ENCODE results near the gene VPS54. TPM values are rescaled to one million over a fixed set of nuclear protein-coding genes. Genes with fewer than 3 reads are reported as not detected.
"Not testable (repeated sequence)": the region's sequence is repeated elsewhere in the genome, so short reads cannot be mapped to it uniquely, and the experiment has no call there.

Gene VPS54
- total RNA-seq, 6 donors from 2014 or later, result 10.3 to 43.7 (median 21.7) TPM

DNA sequence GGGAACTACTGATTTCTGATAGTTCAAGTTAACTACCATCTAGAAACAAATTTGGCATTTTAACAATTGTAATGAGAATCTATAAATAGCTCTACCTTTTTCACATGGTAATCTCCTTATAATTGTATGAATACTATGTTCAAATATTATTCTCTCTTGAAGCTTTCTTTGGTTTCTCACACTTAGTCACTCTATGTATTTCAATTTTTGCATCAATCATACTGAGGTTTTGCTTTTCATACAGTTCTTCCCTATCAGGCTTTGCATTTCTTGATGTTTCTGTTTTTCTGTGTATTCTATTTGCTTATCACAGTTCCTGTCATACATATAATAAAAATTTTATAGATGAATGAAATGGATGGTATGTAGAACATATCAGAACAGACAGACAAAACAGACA, 16.0 kb downstream of the VPS54 start:
- TF ChIP-seq EP300 (IDR thresholded peaks at IDR 0.05) (no peak), POLR2A (IDR thresholded peaks at IDR 0.05) (no peak), POLR2AphosphoS5 (IDR thresholded peaks at IDR 0.05) (no peak), CTCF (IDR thresholded peaks at IDR 0.05) (no peak)
- no peak for DNase-seq
- ATAC-seq (ENCODE audit: low FRiP score in 2 of 2), result no peak
- Histone ChIP-seq H3K4me3 (no peak overlapping the region), H3K27ac (no peak overlapping the region), H3K27me3 (no peaks in the 10 kb centered on the region), H3K36me3 (no peaks in the 10 kb centered on the region), H3K4me1 (peaks cover 0 to 9% (median 3%) of the 10 kb centered on the region in 4 donors), H3K9me3 (no peaks in the 10 kb centered on the region)

- H3K36me3 ChIP-seq, result no peaks in the 10 kb centered on the region
- DNase-seq (no peak), ATAC-seq (ENCODE audit: low FRiP score in 2 of 2) (no peak)
- no peaks in the 10 kb centered on the region for H3K9me3 ChIP-seq
- WGBS, 2 donors, result 93 to 98% methylated on average over 3 to 5 of the region's 5 CpGs
- no peak overlapping the region for H3K4me3 ChIP-seq
- H3K27ac ChIP-seq, result no peak overlapping the region
- no peaks in the 10 kb centered on the region for H3K27me3 ChIP-seq
- H3K4me1 ChIP-seq, result peaks cover 0 to 9% (median 0%) of the 10 kb centered on the region in 4 donors
- TF ChIP-seq CTCF (IDR thresholded peaks at IDR 0.05) (no peak), EP300 (IDR thresholded peaks at IDR 0.05) (no peak), POLR2A (IDR thresholded peaks at IDR 0.05) (no peak), POLR2AphosphoS5 (IDR thresholded peaks at IDR 0.05) (no peak)
These were observed 17.7 kb downstream of the VPS54 start for GRCh38 chr2:64001382-64002101.

GRCh38 chr2:64000630-64001381, 18.4 kb downstream of the VPS54 start:
- ATAC-seq (ENCODE audit: low FRiP score in 2 of 2) (no peak), DNase-seq (no peak)
- H3K4me3 ChIP-seq, result no peak overlapping the region
- TF ChIP-seq POLR2A (IDR thresholded peaks at IDR 0.05) (no peak), CTCF (IDR thresholded peaks at IDR 0.05) (no peak), EP300 (IDR thresholded peaks at IDR 0.05) (no peak), POLR2AphosphoS5 (IDR thresholded peaks at IDR 0.05) (no peak)
- H3K27ac ChIP-seq, result no peak overlapping the region
- H3K4me1 ChIP-seq, result peaks cover 0 to 9% (median 0%) of the 10 kb centered on the region in 4 donors
- WGBS, 2 donors, result 96 to 100% methylated on average over 4 to 5 of the region's 5 CpGs
- no peaks in the 10 kb centered on the region for H3K27me3 ChIP-seq
- no peaks in the 10 kb centered on the region for H3K9me3 ChIP-seq
- H3K36me3 ChIP-seq, result no peaks in the 10 kb centered on the region

- Histone ChIP-seq H3K4me3 (no peak overlapping the region), H3K36me3 (no peaks in the 10 kb centered on the region), H3K9me3 (no peaks in the 10 kb centered on the region), H3K4me1 (peaks cover 0 to 9% (median 1%) of the 10 kb centered on the region in 4 donors), H3K27me3 (no peaks in the 10 kb centered on the region), H3K27ac (no peak overlapping the region)
- 84 to 95% methylated on average over 2 of the region's 2 CpGs for WGBS, 2 donors
- TF ChIP-seq POLR2AphosphoS5 (IDR thresholded peaks at IDR 0.05) (no peak), EP300 (IDR thresholded peaks at IDR 0.05) (no peak), CTCF (IDR thresholded peaks at IDR 0.05) (no peak), POLR2A (IDR thresholded peaks at IDR 0.05) (no peak)
- DNase-seq (no peak), ATAC-seq (ENCODE audit: low FRiP score in 2 of 2) (no peak)
These were observed 20.2 kb downstream of the VPS54 start for GRCh38 chr2:63999049-63999448.

DNA sequence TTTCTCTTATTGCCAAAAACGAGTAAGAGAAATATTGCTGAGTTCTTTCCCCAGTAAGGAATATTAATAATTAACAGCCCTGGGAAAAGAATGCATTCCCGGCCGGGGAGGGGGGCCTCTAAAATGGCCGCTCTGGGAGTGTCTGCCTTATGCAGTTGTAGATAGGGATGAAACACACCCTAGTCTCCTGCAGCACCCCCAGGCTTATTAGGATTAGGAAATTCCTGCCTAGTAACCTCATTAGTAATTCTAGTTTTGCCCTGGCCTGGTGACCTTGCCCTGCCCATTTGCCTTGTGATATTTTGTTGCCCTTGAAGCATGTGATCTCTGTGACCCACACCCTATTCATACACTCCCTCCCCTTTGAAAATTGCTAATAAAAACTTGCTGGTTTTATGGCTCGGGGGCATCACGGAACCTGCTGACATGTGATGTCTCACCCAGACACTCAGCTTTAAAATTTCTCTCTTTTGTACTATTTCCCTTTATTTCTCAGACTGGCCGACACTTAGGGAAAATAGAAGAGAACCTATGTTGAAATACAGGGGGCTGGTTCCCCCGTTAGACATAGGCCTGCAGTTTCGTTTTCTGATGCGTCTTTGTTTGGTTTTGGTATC, 22.5 kb downstream of the VPS54 start:
- H3K27ac ChIP-seq; H3K4me3 ChIP-seq; H3K27me3 ChIP-seq; H3K4me1 ChIP-seq; H3K9me3 ChIP-seq; DNase-seq; H3K36me3 ChIP-seq; ATAC-seq (ENCODE audit: low FRiP score in 2 of 2): not testable (repeated sequence)
- 93 to 99% methylated on average over 10 of the region's 10 CpGs for WGBS, 2 donors

- not testable (repeated sequence) for H3K27me3 ChIP-seq; H3K9me3 ChIP-seq; H3K4me1 ChIP-seq; H3K4me3 ChIP-seq; H3K27ac ChIP-seq; H3K36me3 ChIP-seq; ATAC-seq (ENCODE audit: low FRiP score in 2 of 2); DNase-seq
- 90 to 96% methylated on average over 9 of the region's 9 CpGs for WGBS, 2 donors
These were observed 24.7 kb downstream of the VPS54 start for GRCh38 chr2:63994329-63995070.
